HG03457 (cell line): Measurements from ENCODE around the gene WDFY1.

ENCODE experiments used
- ATAC-seq: cut with Tn5 transposase; IDR thresholded peaks from one replicate; pipeline ENCODE4 v1.9.1; 2021; ENCODE audit warnings: moderate number of reproducible peaks; ENCODE audit not compliant: unreplicated experiment

The WDFY1 gene, protein sequence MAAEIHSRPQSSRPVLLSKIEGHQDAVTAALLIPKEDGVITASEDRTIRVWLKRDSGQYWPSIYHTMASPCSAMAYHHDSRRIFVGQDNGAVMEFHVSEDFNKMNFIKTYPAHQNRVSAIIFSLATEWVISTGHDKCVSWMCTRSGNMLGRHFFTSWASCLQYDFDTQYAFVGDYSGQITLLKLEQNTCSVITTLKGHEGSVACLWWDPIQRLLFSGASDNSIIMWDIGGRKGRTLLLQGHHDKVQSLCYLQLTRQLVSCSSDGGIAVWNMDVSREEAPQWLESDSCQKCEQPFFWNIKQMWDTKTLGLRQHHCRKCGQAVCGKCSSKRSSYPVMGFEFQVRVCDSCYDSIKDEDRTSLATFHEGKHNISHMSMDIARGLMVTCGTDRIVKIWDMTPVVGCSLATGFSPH

DNA sequence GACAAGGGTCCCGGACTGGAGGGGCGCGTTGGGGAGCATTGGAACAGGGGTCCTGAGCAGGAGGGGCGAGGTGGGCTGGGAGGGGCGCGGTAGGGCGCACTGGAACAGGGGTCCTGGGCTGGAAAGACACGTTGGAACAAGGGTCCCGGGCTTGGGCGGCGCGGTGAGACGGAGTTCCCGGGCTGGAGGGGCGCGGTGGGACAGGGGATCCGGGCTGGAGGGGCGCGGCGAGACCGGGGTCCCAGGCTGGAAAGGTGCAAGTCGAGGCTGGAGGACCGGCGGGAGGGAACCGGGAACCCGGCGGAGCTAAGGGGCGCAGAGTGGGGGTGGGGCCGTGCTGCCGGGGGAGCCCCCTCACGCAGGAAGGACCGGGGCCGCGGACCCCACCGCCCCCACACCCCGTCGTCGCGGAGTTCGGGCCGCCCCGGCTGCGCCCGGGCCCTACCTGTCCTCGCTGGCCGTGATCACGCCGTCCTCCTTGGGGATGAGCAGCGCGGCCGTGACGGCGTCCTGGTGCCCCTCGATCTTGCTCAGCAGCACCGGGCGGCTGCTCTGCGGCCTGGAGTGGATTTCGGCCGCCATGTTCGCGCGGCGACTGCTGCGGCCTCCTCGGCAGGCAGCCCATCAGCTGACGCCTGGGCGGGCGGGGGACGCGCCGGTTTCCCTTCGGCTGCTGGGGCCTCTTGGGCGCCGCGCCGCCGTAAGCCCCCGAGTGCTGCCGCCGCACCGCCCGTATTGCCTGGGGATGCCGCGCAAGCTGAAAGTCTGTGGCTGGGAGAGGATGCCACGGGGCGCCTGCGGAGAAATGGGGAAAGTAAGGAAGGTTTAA is at the start of gene WDFY1:
WDFY1 (minus strand) TSS at position 633 of the 829 bp plus-strand sequence; CDS start at position 582, 51 bp downstream.
- ATAC-seq = peak; percentile 69

- no peak for ATAC-seq
Measured at GRCh38 chr2:223994562-223995162, 49.5 kb upstream of the WDFY1 start.

DNA sequence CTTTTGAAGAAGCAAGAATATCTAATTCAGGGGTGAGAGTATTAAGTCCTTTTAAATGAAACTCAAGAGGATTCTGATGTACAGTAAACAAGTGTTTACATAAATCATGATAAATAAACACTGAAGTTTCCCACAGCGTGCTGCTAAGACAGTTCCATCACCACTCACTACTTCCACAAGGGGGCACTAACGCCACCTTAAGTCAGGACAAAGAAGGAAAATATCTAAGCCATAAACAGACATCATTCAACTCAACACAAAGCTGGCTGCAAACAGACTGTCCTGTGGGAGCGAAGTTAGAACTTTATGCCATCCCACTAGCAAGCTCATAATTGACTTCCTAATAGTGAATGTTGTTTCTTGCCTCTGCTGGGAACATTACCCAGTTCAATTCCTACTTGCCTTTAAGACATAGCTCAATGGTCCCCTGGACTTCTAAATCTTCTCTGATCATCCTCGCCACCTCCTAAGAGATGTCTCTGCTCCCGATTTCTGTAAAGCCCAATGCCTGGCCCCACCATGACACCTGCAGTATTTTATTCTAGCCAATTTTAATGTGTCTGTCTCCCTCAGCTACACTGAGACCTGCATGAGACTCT is 48.6 kb upstream of the WDFY1 start:
- ATAC-seq = no peak

DNA sequence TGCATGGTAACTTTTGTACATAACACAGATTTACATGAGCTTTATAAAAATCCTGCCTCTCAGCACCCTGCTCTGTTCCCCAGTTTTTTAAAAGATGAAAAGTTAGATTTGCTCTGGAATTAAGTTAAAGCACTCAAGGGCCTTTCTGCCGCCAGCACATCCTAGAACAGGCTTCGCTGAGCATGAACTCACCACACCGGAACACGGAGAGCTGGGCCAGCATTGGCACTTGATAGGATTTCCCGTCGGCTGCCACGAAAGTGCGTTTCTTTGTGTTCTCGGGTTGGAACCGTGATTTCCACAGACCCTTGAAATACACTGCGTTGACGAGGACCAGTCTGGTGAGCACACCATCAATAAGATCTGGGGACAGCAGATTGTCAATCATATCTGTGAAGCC is 46.5 kb upstream of the WDFY1 start:
- no peak for ATAC-seq

DNA sequence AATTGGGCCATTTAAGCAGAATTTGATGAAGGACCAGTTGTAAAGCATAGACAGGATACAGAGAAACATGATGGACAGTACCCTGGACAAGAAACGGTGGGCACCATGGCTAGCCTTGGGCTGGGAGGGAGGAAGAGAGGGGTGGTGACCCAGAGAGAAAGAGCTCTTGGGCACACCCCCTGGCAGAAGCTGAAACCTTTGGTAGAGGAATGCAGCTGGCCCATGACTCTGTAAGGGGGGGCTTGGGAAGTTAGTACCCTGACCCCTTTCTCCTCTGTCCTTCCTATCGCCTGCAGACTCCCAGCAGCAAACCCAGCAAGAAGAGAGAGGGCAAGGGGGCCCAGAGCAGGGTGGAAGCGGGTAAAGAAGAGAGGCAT is 44.7 kb upstream of the WDFY1 start:
- no peak for ATAC-seq

DNA sequence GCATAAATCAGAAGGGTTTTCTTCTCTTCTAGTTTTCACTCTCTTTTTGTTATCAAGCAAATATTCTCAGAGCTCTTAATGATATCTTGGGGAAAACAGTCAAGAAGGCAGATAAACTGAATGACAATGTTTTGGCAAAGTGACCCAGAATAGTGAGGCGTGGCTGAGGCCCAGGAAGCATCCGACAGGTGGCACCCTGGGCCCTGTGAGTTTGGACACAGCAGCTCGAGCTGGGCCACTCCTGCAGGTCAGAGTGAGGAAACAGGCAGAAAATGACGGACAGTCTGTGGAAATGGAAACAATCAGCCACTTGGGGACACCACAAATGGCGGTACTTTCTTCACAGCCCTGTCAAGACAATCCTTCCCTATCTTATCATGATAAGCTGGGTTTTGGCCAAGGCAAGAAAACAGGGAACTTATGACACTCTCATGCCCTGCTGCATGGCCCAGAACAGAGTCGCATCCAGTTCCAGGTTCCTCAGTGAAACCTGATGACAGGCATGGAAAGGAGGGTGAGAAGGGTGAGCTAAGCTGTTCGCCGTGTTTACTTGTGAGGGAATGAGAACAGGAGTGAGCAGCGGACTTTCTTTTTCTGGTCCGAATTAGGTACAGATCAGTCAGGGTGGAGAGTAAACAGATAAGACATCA is 44.2 kb upstream of the WDFY1 start:
- ATAC-seq = no peak

DNA sequence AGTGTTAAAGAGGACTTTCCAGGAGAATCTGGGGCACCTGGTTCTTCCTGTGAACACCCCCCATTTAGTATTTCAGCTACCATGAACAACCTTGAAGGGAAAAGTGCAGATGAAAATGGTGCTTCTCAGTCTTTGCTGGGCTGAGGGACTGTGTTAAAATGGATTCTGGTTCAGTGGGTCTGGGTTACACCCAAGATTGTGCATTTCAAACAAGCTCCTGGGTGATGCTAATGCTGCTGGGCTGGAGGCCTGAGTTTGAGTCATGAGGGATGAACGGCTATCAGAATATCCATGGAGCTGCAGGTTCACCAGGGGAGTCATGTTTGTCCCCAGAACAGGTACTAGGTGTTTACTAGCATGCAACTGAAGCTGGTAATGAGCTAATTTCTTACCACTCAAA is 36.1 kb upstream of the WDFY1 start:
- ATAC-seq = no peak

DNA sequence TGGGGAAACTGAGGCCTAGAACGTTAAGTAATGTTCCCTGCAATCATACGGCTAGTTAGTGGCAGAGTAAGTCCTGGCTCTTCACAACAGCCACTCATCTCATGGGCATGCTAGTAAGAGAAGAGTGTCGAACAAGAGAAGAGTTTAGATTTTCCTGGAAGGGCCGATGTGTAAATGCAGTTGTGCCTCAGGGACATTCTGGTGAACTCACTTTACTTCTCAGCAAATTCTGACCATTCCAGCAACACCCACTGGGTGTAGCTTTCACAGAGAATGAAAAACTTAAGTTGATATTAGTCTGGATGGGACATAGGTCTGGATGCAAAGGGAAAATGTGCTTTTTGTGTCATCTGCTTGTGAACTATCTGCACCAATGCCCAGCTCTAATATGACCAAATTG is 35.7 kb upstream of the WDFY1 start:
- ATAC-seq = no peak

- ATAC-seq = no peak
Measured at GRCh38 chr2:223980397-223980735, 35.2 kb upstream of the WDFY1 start.

DNA sequence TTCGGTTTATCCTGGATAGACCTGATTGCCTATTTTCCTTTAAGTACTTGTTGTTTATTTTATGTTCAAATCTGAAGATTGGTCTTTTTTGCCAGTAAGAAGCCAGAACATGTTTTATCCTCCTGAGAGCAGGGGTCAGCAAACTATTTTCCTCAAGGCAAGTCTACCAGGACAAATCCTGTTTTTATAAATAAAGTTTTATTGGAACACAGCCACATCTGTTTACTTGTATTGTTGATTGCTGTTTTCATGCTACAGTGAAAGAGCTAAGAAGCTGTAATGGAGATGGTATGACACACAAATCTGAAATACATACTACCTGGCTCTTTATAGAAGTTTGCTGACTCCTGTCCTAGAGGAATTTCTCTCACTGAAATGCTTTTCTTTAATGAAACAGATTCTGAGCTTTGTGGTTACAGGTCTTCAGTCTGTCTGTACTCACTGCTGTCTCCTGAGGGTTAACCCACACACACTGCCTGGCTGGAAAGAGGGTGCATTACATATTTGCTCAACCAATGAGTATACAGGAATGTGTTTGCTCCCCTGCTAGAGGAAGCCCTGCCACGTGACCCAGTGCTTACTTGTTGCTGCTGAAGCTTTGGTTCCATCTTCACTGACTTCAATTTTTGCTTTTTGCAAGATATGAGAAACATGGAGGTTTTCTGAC is 34.7 kb upstream of the WDFY1 start:
- no peak for ATAC-seq

DNA sequence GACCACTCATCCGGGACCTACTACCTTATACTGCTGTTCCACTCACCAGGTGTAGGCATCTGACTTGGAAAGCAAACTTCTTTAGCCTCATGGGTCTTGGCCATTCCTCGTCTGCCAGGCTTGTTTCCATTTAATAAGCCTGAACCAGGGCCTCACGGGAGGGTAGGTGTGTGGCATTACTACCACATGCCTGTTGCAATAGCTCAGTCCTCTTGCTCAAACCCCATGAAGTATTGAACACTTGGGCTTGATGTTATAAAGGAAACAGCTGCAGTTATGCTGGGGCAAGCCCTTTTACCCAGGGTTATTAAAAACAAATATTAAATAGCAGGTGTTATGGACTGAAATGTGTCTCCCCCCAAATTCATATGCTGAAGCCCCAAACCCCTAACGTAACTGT is 33.3 kb upstream of the WDFY1 start:
- ATAC-seq = no peak

- no peak for ATAC-seq
Measured at GRCh38 chr2:223976635-223977226, 31.6 kb upstream of the WDFY1 start.

GRCh38 chr2:223973606-223974005 is 28.5 kb upstream of the WDFY1 start:
- no peak for ATAC-seq

DNA sequence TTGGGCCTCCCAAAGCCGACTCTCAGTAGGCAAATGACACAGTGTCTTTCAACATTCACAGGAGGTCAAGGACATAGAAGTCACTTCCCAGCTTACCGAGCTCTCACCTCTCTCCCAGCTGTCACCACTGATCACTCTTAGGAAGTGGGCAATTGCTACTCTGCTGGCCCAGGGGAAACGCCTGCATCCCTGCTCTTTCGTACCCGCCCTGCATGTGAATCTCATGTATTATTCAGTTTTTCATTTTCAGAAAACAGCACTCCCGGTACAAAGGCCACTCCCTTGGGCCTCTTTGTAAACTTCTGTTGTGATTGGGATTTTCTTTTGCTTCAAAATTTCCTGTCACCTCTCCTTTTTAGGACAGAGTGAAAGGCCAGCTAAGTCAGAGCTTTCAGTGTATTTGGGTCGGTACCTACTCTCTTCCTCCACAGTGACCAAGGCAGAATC is 27.5 kb upstream of the WDFY1 start:
- ATAC-seq = no peak

GRCh38 chr2:223971731-223972130 is 26.6 kb upstream of the WDFY1 start:
- ATAC-seq = no peak

GRCh38 chr2:223970343-223971128 is 25.4 kb upstream of the WDFY1 start:
- peak; percentile 62 for ATAC-seq

- no peak for ATAC-seq
Measured at GRCh38 chr2:223969856-223970255, 24.7 kb upstream of the WDFY1 start.

GRCh38 chr2:223969315-223969714 is 24.2 kb upstream of the WDFY1 start:
- no peak for ATAC-seq

DNA sequence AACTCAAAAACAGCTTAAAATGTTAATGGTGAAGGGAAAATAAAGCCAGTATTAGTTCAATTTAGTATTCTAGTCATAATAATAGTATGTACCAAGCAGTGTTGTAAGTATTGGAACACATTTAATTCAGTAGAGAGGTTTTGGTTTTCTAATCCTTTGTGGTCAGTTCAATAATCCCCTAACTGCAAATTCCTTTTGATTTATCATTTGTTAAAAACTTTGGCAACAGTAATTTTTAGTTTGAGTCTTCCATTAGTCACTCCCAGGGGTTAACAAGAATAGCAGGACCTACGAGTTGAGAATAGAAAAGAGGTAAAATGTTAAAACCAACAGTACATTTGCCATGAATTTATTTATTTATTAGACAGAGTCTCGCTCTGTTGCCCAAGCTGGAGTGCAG is 22.8 kb upstream of the WDFY1 start:
- no peak for ATAC-seq
